Esophagus muscularis mucosa (tissue), 4 donors: ENCODE data around the gene KLF13. TPM values are rescaled to one million over a fixed set of nuclear protein-coding genes. Genes with fewer than 3 reads are reported as not detected.
A peak's percentile ranks its signal among the peaks of the same experiment; 100 is the strongest.

Experiments used
- DNase-seq: peaks from one replicate; pipeline ENCODE4 v3.0.0-alpha.2; 2017; ENCODE audit errors: extremely low spot score
- H3K27ac ChIP-seq, 4 donors: fragments of 200-600 bp; sonication (generic); replicated peaks in 1 of 4; 1 replicate in 3 of 4; 2 replicates in 1 of 4; pipeline ENCODE4 v1.5.1; 2016 to 2019; ENCODE audit warnings: mild to moderate bottlenecking in 1 of 4
- H3K27me3 ChIP-seq, 4 donors: fragments of 200-600 bp; sonication (generic); one replicate each; pipeline versions ENCODE4 v1.5.1 to v1.6.0; 2016 to 2019
- H3K36me3 ChIP-seq, 4 donors: fragments of 200-600 bp; sonication (generic); one replicate each; pipeline ENCODE4 v1.5.1; 2016 to 2019
- H3K4me1 ChIP-seq, 4 donors: fragments of 200-600 bp; sonication (generic); one replicate each; pipeline ENCODE4 v1.5.1; 2016 to 2019
- H3K4me3 ChIP-seq, 4 donors: fragments of 200-600 bp; sonication (generic); 1 replicate in 2 of 4; 2 replicates in 2 of 4; pipeline ENCODE4 v1.5.1; 2016 to 2019; ENCODE audit warnings: mild to moderate bottlenecking in 4 of 4, moderate library complexity in 1 of 4
- H3K9me3 ChIP-seq, 4 donors: fragments of 200-600 bp; sonication (generic); 1 replicate in 3 of 4; 2 replicates in 1 of 4; pipeline ENCODE4 v1.5.1; 2016 to 2019
- CTCF ChIP-seq, 3 experiments: fragments of 200-600 bp in 2 of 3; fragments of 450-650 bp in 1 of 3; sonication (generic) in 2 of 3; IDR thresholded peaks; one replicate each; pipeline ENCODE4 v1.5.1; 2017 to 2019; ENCODE audit warnings: antibody characterized with exemption in 3 of 3, mild to moderate bottlenecking in 2 of 3, moderate library complexity in 1 of 3
- EP300 ChIP-seq: sonication (generic); formaldehyde crosslinking; IDR thresholded peaks from one replicate; pipeline ENCODE4 v1.6.1; 2017; ENCODE audit warnings: antibody characterized with exemption
- POLR2A ChIP-seq: fragments of 450-650 bp; IDR thresholded peaks from one replicate; pipeline ENCODE4 v1.6.1; 2017; ENCODE audit warnings: antibody characterized with exemption, moderate library complexity, mild to moderate bottlenecking, low read depth
- POLR2AphosphoS5 ChIP-seq, 2 donors: sonication (generic); formaldehyde crosslinking; IDR thresholded peaks; one replicate each; pipeline ENCODE4 v1.6.1; 2017; ENCODE audit warnings: antibody characterized with exemption in 2 of 2
- whole genome bisulfite sequencing: methylation state at CpG from one replicate; pipeline ENCODE4 v1.1.5; 2018; 5-methylcytosine and 5-hydroxymethylcytosine counted together
- intact Hi-C: fragments of 100-400 bp; cut with DNase I; formaldehyde crosslinking; loops from one replicate; pipeline ENCODE4 v1.15.1; 2023
- total RNA-seq, 4 donors: library from RNA; depleted of rRNA; stranded (reverse); fragments of >200 nt; gene quantifications; one replicate each; pipeline versions ENCODE4 v1.1.0 to v1.2.1, GENCODE V29; 2016

KLF13 gene
- total RNA-seq, 4 donors from 2014 or later, result 57.3 to 109 (median 74.2) TPM

DNA sequence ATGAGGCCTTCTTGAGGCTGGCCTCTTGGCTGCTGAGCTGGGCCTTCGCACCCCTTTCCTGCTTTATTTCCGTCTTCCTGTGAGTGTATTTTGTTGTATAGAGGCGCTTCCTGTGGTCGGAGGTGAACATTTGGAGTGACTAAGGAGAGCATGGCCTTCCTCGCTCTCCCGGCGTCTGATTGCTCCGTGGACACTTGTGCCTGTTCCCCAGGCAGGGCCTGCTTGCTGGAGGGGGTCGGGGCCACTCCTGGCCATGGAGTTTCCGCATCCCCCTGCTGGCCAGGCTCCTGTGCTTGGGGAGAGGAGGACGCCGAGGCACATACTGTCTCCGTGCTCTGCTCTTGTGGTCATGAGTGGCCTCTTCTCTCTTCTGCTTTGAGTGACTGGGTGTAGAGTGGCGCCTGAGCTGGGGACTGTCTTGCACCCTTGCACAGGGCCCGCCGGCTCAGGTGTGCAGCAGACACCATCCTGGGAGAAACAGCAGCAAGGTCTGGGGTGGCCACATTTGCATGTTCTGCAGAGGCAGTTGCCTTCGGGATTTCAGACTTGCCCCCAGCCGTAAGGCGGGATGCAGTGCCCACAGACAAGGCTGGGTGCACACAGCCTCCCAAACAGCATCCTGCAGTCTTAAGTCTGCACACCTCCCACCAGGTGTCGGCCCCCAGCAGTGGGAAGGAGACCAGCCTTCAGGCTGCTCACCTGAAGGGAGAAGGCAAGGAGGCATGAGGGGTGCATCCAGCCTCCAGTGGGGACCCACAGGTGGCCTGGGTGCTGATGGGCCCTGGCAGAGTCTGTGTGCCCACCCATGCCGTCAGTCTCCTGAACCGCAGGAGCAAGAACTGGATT lies 16.4 kb downstream of the KLF13 start:
- Histone ChIP-seq H3K27me3 (no peaks in the 10 kb centered on the region), H3K36me3 (peaks cover 0 to 4% (median 2%) of the 10 kb centered on the region in 4 donors), H3K27ac (peak overlapping the region; percentile 56 to 85 (median 68)), H3K9me3 (no peaks in the 10 kb centered on the region), H3K4me3 (no peak overlapping the region), H3K4me1 (peaks cover 100% of the 10 kb centered on the region in 4 donors)
- WGBS, result 75% methylated on average over 18 of the region's 22 CpGs
- DNase-seq, result no peak
- intact Hi-C loops, result no loop called here
- TF ChIP-seq EP300 (no peak), POLR2AphosphoS5 (IDR thresholded peaks at IDR 0.05) (peak in 1 of 2 donors; percentile 29)

- WGBS, result 81% methylated on average over 4 of the region's 5 CpGs
Measured at GRCh38 chr15:31343831-31344230, 17.2 kb downstream of the KLF13 start.

DNA sequence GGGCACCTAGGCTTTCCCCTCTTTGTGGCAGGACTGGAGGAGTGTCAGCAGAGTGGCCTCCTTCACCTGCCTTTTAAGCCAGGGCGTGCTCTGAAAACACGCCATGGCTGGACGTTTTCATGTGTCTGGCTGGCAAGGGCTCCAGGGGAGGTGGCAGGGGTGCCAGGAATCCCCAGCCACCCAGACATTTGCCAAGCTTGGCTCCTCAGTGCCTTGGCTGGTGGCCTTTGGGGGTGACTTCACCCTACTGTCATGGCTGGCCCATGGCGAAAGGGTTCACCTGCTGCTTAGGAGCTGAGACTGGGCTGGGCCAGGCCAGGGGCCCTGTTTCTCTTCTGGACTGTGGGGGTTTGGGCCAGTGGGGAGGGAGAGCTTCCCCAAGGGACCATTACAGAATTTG lies 17.6 kb downstream of the KLF13 start:
- no peaks in the 10 kb centered on the region for H3K9me3 ChIP-seq
- intact Hi-C loops, result no loop called here
- TF ChIP-seq POLR2A, result no peak
- no peak for TF ChIP-seq EP300
- no peak for TF ChIP-seq POLR2AphosphoS5 (IDR thresholded peaks at IDR 0.05)
- no peak for TF ChIP-seq CTCF (IDR thresholded peaks at IDR 0.05)

More at GRCh38 chr15:31343831-31344230, 17.2 kb downstream of the KLF13 start:
- peaks cover 100% of the 10 kb centered on the region in 4 donors for H3K4me1 ChIP-seq
- no peaks in the 10 kb centered on the region for H3K9me3 ChIP-seq
- no peak for DNase-seq
- peaks cover 0 to 10% (median 7%) of the 10 kb centered on the region in 4 donors for H3K36me3 ChIP-seq
- H3K4me3 ChIP-seq, result peak overlapping the region in 1 of 4 donors; percentile 30
- no peaks in the 10 kb centered on the region for H3K27me3 ChIP-seq
- TF ChIP-seq CTCF (IDR thresholded peaks at IDR 0.05) (no peak), POLR2A (no peak), POLR2AphosphoS5 (IDR thresholded peaks at IDR 0.05) (no peak), EP300 (no peak)
- intact Hi-C loops, result no loop called here
- H3K27ac ChIP-seq, result peak overlapping the region; percentile 58 to 85 (median 73)

GRCh38 chr15:31344823-31345605 lies 18.4 kb downstream of the KLF13 start:
- Histone ChIP-seq H3K27ac (peak overlapping the region; percentile 58 to 85 (median 73)), H3K27me3 (no peaks in the 10 kb centered on the region), H3K9me3 (no peaks in the 10 kb centered on the region), H3K4me1 (peaks cover 100% of the 10 kb centered on the region in 4 donors), H3K36me3 (peaks cover 0 to 14% (median 9%) of the 10 kb centered on the region in 4 donors), H3K4me3 (peak overlapping the region in 3 of 4 donors; percentile 5 to 35 (median 30))
- TF ChIP-seq CTCF (IDR thresholded peaks at IDR 0.05), result no peak
- no peak for TF ChIP-seq POLR2AphosphoS5 (IDR thresholded peaks at IDR 0.05)
- TF ChIP-seq EP300, result no peak
- TF ChIP-seq POLR2A, result no peak
- intact Hi-C loops, result no loop called here
- WGBS, result 58% methylated on average over 14 of the region's 16 CpGs
- DNase-seq, result no peak

More for the DNA sequence above, 17.6 kb downstream of the KLF13 start:
- no peaks in the 10 kb centered on the region for H3K27me3 ChIP-seq
- H3K27ac ChIP-seq, result peak overlapping the region; percentile 58 to 85 (median 73)
- H3K4me3 ChIP-seq, result peak overlapping the region in 1 of 4 donors; percentile 30
- peaks cover 100% of the 10 kb centered on the region in 4 donors for H3K4me1 ChIP-seq
- peaks cover 0 to 10% (median 9%) of the 10 kb centered on the region in 4 donors for H3K36me3 ChIP-seq
- 57% methylated on average over 2 of the region's 4 CpGs for WGBS
- no peak for DNase-seq
